ENCODE data around the gene PLA2G2F.

Gene PLA2G2F

GRCh38 chr1:20198296-20198695 is 59.2 kb downstream of the PLA2G2F start:
- Histone ChIP-seq H3K27ac (ENCODE audit: insufficient read depth, low read length, poor library complexity, severe bottlenecking) (no peak overlapping the region), H3K4me3 (ENCODE audit: insufficient read depth, low read depth, low read length, poor library complexity, severe bottlenecking) (no peak overlapping the region), H3K9me3 (ENCODE audit: control insufficient read depth, low read length) (no peaks in the 10 kb centered on the region), H3K4me1 (ENCODE audit: control insufficient read depth, insufficient read depth, low read length, poor library complexity, severe bottlenecking) (no peaks in the 10 kb centered on the region), H3K36me3 (ENCODE audit: control insufficient read depth, insufficient read depth, low read length) (no peaks in the 10 kb centered on the region), H3K27me3 (replicated peaks; ENCODE audit: control insufficient read depth, insufficient read depth, low read length, poor library complexity, severe bottlenecking) (no peaks in the 10 kb centered on the region)
- no peak for DNase-seq

- DNase-seq = no peak
- Histone ChIP-seq H3K27ac (ENCODE audit: insufficient read depth, low read length, poor library complexity, severe bottlenecking) (no peak overlapping the region), H3K9me3 (ENCODE audit: control insufficient read depth, low read length) (no peaks in the 10 kb centered on the region), H3K4me3 (ENCODE audit: insufficient read depth, low read depth, low read length, poor library complexity, severe bottlenecking) (no peak overlapping the region), H3K4me1 (ENCODE audit: control insufficient read depth, insufficient read depth, low read length, poor library complexity, severe bottlenecking) (no peaks in the 10 kb centered on the region), H3K27me3 (replicated peaks; ENCODE audit: control insufficient read depth, insufficient read depth, low read length, poor library complexity, severe bottlenecking) (no peaks in the 10 kb centered on the region), H3K36me3 (ENCODE audit: control insufficient read depth, insufficient read depth, low read length) (no peaks in the 10 kb centered on the region)
Measured at GRCh38 chr1:20198918-20199317, 59.8 kb downstream of the PLA2G2F start.

DNA sequence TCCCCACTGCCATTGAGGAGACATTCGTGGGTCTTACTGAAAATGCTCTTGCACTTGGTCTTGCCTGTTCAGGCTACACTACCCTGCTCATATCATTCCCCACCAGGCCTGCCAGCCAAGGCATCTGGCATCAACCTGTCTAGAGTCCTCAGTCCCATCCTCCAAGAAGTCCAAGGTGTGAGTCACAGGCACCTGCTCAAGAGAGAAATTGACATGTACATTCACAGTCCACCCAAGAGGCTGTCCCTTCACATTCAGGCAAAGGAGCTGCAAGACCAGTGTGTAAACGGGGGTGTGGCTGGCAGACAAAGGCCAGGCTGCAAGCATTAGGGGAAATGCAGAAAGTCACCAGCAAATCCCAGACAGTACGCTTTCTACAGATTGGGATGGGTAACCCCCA is 60.3 kb downstream of the PLA2G2F start:
- no peak overlapping the region for H3K27ac ChIP-seq (ENCODE audit: insufficient read depth, low read length, poor library complexity, severe bottlenecking)
- H3K4me1 ChIP-seq (ENCODE audit: control insufficient read depth, insufficient read depth, low read length, poor library complexity, severe bottlenecking) = no peaks in the 10 kb centered on the region
- no peaks in the 10 kb centered on the region for H3K36me3 ChIP-seq (ENCODE audit: control insufficient read depth, insufficient read depth, low read length)
- no peaks in the 10 kb centered on the region for H3K9me3 ChIP-seq (ENCODE audit: control insufficient read depth, low read length)
- no peaks in the 10 kb centered on the region for H3K27me3 ChIP-seq (replicated peaks; ENCODE audit: control insufficient read depth, insufficient read depth, low read length, poor library complexity, severe bottlenecking)
- DNase-seq = no peak
- H3K4me3 ChIP-seq (ENCODE audit: insufficient read depth, low read depth, low read length, poor library complexity, severe bottlenecking) = no peak overlapping the region

- Histone ChIP-seq H3K27me3 (replicated peaks; ENCODE audit: control insufficient read depth, insufficient read depth, low read length, poor library complexity, severe bottlenecking) (no peaks in the 10 kb centered on the region), H3K27ac (ENCODE audit: insufficient read depth, low read length, poor library complexity, severe bottlenecking) (no peak overlapping the region), H3K4me1 (ENCODE audit: control insufficient read depth, insufficient read depth, low read length, poor library complexity, severe bottlenecking) (no peaks in the 10 kb centered on the region), H3K4me3 (ENCODE audit: insufficient read depth, low read depth, low read length, poor library complexity, severe bottlenecking) (no peak overlapping the region), H3K9me3 (ENCODE audit: control insufficient read depth, low read length) (no peaks in the 10 kb centered on the region), H3K36me3 (ENCODE audit: control insufficient read depth, insufficient read depth, low read length) (no peaks in the 10 kb centered on the region)
- DNase-seq = no peak
Measured at GRCh38 chr1:20199840-20200239, 60.7 kb downstream of the PLA2G2F start.
